Spleen (tissue), 11 donors: ENCODE results near the gene PRIMA1. TPM values are rescaled to one million over a fixed set of nuclear protein-coding genes. Genes with fewer than 3 reads are reported as not detected.

Experiments
- DNase-seq: peaks from one replicate; pipeline ENCODE4 v3.0.0-alpha.2; 2020
- H3K27ac ChIP-seq, 8 donors: fragments of 200-600 bp; sonication (generic) in 7 of 8; 1 replicate in 4 of 8; 2 replicates in 4 of 8; pipeline versions ENCODE4 v1.5.0 to v1.8.0; 2016 to 2021; ENCODE audit warnings: inconsistent platforms in 4 of 8, mild to moderate bottlenecking in 4 of 8, moderate library complexity in 1 of 8
- H3K27me3 ChIP-seq, 7 donors: fragments of 200-600 bp; sonication (generic) in 6 of 7; replicated peaks in 1 of 7; 1 replicate in 4 of 7; 2 replicates in 3 of 7; pipeline versions ENCODE4 v1.5.0 to v1.8.0; 2016 to 2021; ENCODE audit warnings: inconsistent platforms in 3 of 7, mild to moderate bottlenecking in 1 of 7
- H3K36me3 ChIP-seq, 6 donors: fragments of 200-600 bp; sonication (generic) in 5 of 6; 1 replicate in 4 of 6; 2 replicates in 2 of 6; pipeline versions ENCODE4 v1.5.0 to v1.8.0; 2016 to 2021; ENCODE audit warnings: inconsistent platforms in 2 of 6
- H3K4me1 ChIP-seq, 6 donors: fragments of 200-600 bp; sonication (generic) in 5 of 6; 1 replicate in 3 of 6; 2 replicates in 3 of 6; pipeline versions ENCODE4 v1.5.0 to v1.8.0; 2016 to 2021; ENCODE audit warnings: inconsistent platforms in 3 of 6
- H3K4me3 ChIP-seq, 8 donors: fragments of 200-600 bp; sonication (generic) in 7 of 8; 1 replicate in 4 of 8; 2 replicates in 4 of 8; pipeline versions ENCODE4 v1.5.0 to v1.8.0; 2016 to 2021; ENCODE audit warnings: inconsistent platforms in 4 of 8, mild to moderate bottlenecking in 4 of 8, moderate library complexity in 2 of 8
- H3K9me3 ChIP-seq, 8 donors: fragments of 200-600 bp; sonication (generic) in 7 of 8; 1 replicate in 4 of 8; 2 replicates in 4 of 8; pipeline versions ENCODE4 v1.5.0 to v1.8.0; 2016 to 2021; ENCODE audit warnings: inconsistent platforms in 4 of 8
- POLR2A ChIP-seq, 3 donors: fragments of 450-650 bp; IDR thresholded peaks; one replicate each; pipeline ENCODE4 v1.5.1; 2017; ENCODE audit warnings: antibody characterized with exemption in 3 of 3, mild to moderate bottlenecking in 1 of 3
- POLR2AphosphoS5 ChIP-seq, 3 donors: sonication (generic); formaldehyde crosslinking; IDR thresholded peaks; one replicate each; pipeline ENCODE4 v1.5.1; 2017; ENCODE audit warnings: antibody characterized with exemption in 3 of 3
- WGBS, 5 donors: extraction: QIAGEN DNeasy Blood & Tissue Kit in 3 of 5; methylation state at CpG; one replicate each; pipeline versions ENCODE4 v1.1.5 to v1.1.7; 2013 to 2018; 5-methylcytosine and 5-hydroxymethylcytosine counted together
- intact Hi-C: fragments of 100-400 bp; cut with DNase I; formaldehyde crosslinking; loops from one replicate; pipeline ENCODE4 v1.15.0; 2023; ENCODE audit warnings: low total_unique reads
- polyA plus RNA-seq, 3 donors: library from polyadenylated mRNA; stranded (reverse); fragments of 200-250 nt; gene quantifications; one replicate each; pipeline ENCODE4 v1.2.1, GENCODE V29; 2013
- total RNA-seq, 7 donors: library from RNA; depleted of rRNA in 3 of 7; stranded (reverse); fragments of >200 nt in 3 of 7; fragmentation: NEBNext Ultra II Directional in 4 of 7; extraction: Animal tissue kit (Norgen Biotek cat#: 25700) in 4 of 7; gene quantifications; one replicate each; pipeline versions ENCODE4 v1.1.0 to v1.2.1, GENCODE V29; 2016 to 2021
- TF ChIP-seq, protein P1 (sequence below), 11 experiments: fragments of 200-600 bp in 7 of 11; fragments of 450-650 bp in 4 of 11; sonication (generic) in 4 of 11; IDR thresholded peaks in 8 of 11; conservative IDR thresholded peaks in 3 of 11; 1 replicate in 7 of 11; 2 replicates in 4 of 11; pipeline versions ENCODE4 v1.4.0 to v1.8.0; 2016 to 2021; ENCODE audit warnings: antibody characterized with exemption in 11 of 11, inconsistent platforms in 4 of 11, mild to moderate bottlenecking in 1 of 11
- donor health status: healthy with polysubstance abuse.
- donor health status: DM: no; HTN: no; CAD: no; lungs with moderate emphysema.
- donor health status: DM: no; HTN: no; CAD: no.
- donor health status: Bipolar disorder and iron deficiency.
- donor health status: healthy.
- donor health status: DM: no; HTN: no; CAD: no.
- donor health status: DM: yes; HTN: yes; CAD: no.

Gene PRIMA1
- total and polyA plus RNA-seq, 10 donors = 0.09 to 2.0 (median 0.23) TPM; not detected in 4

DNA sequence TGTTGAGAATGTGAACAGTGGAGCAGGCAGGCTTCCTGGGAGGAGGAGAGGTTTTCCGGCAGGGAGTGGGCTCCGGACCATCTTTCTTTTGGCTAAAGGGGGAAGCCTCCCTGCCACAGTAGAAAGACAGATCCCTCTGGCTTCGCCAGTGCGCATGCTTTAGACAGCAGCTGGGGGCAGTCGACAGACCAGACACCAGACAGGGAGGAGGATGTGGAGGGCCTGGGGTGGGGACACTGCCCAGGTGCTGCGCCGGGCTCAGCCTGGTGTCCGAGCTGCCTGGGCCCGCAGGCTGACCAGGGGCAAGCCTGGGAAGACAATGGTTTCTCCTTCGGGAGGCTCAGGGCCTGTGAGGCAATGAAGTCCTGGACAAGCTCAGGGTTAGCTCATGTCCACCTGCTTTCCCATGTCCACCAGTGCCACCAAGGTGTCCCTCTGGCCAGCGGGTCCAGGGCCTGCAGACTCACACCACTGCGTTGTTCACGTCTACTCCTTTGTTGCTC, 67.3 kb downstream of the PRIMA1 start:
- Histone ChIP-seq H3K4me3 (no peak overlapping the region), H3K36me3 (no peaks in the 10 kb centered on the region), H3K4me1 (no peaks in the 10 kb centered on the region), H3K27ac (no peak overlapping the region), H3K27me3 (peaks cover 0 to 10% (median 0%) of the 10 kb centered on the region in 7 donors), H3K9me3 (no peaks in the 10 kb centered on the region)
- DNase-seq = peak; percentile 58
- intact Hi-C loops = no loop called here
- TF ChIP-seq POLR2A (IDR thresholded peaks at IDR 0.05) (no peak), POLR2AphosphoS5 (IDR thresholded peaks at IDR 0.05) (no peak)
- TF ChIP-seq, protein P1, sequence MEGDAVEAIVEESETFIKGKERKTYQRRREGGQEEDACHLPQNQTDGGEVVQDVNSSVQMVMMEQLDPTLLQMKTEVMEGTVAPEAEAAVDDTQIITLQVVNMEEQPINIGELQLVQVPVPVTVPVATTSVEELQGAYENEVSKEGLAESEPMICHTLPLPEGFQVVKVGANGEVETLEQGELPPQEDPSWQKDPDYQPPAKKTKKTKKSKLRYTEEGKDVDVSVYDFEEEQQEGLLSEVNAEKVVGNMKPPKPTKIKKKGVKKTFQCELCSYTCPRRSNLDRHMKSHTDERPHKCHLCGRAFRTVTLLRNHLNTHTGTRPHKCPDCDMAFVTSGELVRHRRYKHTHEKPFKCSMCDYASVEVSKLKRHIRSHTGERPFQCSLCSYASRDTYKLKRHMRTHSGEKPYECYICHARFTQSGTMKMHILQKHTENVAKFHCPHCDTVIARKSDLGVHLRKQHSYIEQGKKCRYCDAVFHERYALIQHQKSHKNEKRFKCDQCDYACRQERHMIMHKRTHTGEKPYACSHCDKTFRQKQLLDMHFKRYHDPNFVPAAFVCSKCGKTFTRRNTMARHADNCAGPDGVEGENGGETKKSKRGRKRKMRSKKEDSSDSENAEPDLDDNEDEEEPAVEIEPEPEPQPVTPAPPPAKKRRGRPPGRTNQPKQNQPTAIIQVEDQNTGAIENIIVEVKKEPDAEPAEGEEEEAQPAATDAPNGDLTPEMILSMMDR (IDR thresholded peaks at IDR 0.05 in 8 of 11, conservative IDR thresholded peaks at IDR 0.05 in 3 of 11) = no peak
- WGBS, 5 donors = 87 to 96% (median 90%) methylated on average over 8 to 13 of the region's 13 CpGs

DNA sequence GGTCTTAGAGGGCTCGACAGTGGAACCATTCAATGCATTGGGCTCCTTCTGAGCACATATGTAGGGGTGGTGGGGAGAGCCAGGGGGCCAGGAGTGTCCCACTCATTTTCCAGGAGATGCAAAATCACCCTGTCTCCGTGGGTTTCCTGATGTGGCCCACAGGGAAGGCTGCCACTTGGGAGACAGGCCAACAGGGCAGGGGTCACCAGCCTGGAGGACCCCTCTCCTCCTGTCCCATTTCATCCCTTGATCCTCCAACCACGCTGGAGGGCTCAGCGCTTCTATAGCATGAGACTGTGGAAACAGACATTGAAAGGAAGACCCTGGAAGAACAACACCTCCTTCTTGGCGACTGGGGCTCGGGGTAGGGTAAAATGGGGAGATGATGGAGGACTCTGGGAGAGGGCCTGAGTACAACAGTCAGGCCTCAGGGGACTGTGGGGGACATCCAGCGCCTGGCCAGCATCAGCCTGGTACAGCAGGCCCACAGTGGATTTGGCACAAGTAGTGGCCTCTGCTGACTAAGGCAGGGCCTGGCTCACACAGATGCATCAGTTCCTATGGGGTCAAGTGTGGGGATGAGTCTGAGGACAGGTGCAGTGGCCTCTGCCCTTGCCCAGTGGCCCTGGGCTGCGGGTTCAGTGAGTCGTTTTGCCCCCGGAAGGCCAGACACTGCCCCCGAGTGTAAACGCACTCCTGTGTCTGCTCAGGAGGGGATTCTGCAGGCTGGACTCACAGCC, 68.0 kb downstream of the PRIMA1 start:
- H3K4me1 ChIP-seq = no peaks in the 10 kb centered on the region
- no peak overlapping the region for H3K27ac ChIP-seq
- H3K9me3 ChIP-seq = no peaks in the 10 kb centered on the region
- peaks cover 0 to 13% (median 0%) of the 10 kb centered on the region in 7 donors for H3K27me3 ChIP-seq
- intact Hi-C loops = no loop called here
- no peak overlapping the region for H3K4me3 ChIP-seq
- 83 to 87% (median 84%) methylated on average over 11 to 12 of the region's 12 CpGs for WGBS, 5 donors
- TF ChIP-seq, protein P1 (IDR thresholded peaks at IDR 0.05 in 8 of 11, conservative IDR thresholded peaks at IDR 0.05 in 3 of 11) = no peak
- TF ChIP-seq POLR2A (IDR thresholded peaks at IDR 0.05) (no peak), POLR2AphosphoS5 (IDR thresholded peaks at IDR 0.05) (no peak)
- peak; percentile 70 for DNase-seq
- no peaks in the 10 kb centered on the region for H3K36me3 ChIP-seq

DNA sequence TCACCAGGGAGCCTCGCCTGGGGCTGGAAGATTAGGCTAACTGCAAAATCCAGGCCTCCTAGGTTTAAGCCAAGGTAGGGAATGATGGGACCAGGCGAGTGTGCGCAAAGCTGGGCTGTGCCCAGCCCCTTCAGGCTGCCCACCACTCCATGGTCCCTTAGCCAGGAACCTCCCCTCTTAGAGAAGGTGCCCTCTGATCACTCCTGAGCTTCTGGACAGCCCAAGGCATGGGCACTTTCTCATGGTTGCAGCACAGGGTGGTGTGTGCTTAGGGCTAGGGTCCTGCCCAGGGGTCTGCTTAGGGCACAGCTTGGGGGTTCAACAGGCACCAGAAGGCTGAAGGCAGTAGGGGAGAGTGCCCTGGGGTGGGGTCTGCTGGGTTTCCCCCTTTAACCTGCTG, 69.0 kb downstream of the PRIMA1 start:
- WGBS, 5 donors = 82 to 92% (median 84%) methylated on average over 3 of the region's 3 CpGs
- no peak for DNase-seq
- TF ChIP-seq, protein P1 (IDR thresholded peaks at IDR 0.05 in 8 of 11, conservative IDR thresholded peaks at IDR 0.05 in 3 of 11) = no peak
- TF ChIP-seq POLR2A (IDR thresholded peaks at IDR 0.05) = no peak
- TF ChIP-seq POLR2AphosphoS5 (IDR thresholded peaks at IDR 0.05) = no peak
- peaks cover 0 to 9% (median 0%) of the 10 kb centered on the region in 7 donors for H3K27me3 ChIP-seq
- H3K4me1 ChIP-seq = no peaks in the 10 kb centered on the region
- no peaks in the 10 kb centered on the region for H3K36me3 ChIP-seq
- no peaks in the 10 kb centered on the region for H3K9me3 ChIP-seq
- intact Hi-C loops = no loop called here
- H3K27ac ChIP-seq = no peak overlapping the region
- no peak overlapping the region for H3K4me3 ChIP-seq

DNA sequence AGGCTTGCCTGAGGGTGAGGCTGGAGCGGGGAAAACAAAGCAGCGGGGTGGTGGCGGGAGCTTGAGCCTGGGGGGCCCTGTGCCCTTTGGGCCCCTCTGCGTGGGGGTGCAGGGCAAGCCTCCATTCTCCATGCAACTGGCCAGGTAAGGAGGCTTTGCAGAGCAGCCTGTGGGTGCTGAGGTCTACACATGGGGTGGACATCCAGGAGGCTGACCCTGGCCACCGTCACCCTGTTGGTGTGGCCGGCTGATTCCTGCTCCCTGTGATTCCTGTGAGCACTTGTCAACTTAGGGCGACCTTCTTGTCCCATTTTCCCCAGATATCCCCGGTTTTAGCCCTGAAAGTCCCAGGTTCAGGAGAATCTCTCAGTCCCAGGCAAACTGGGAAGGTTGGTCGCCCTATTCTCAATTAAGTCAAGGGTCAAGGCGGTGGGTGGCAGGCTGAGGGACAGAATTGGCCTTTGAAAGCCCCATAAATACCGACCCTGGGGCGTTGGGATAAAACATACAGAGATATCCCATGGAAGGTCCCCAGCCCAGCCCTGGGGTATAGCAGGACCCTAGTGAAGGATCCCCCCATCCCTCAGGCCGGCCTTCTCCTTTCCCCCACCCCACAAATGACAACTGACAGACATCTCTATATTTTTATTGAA, 70.5 kb downstream of the PRIMA1 start:
- Histone ChIP-seq H3K9me3 (no peaks in the 10 kb centered on the region), H3K27ac (no peak overlapping the region), H3K36me3 (no peaks in the 10 kb centered on the region), H3K27me3 (peaks cover 0 to 20% (median 0%) of the 10 kb centered on the region in 7 donors), H3K4me1 (no peaks in the 10 kb centered on the region), H3K4me3 (no peak overlapping the region)
- TF ChIP-seq, protein P1 (IDR thresholded peaks at IDR 0.05 in 8 of 11, conservative IDR thresholded peaks at IDR 0.05 in 3 of 11) = no peak
- TF ChIP-seq POLR2AphosphoS5 (IDR thresholded peaks at IDR 0.05) = no peak
- no peak for TF ChIP-seq POLR2A (IDR thresholded peaks at IDR 0.05)
- WGBS, 5 donors = 81 to 88% (median 82%) methylated on average over 10 to 13 of the region's 13 CpGs
- DNase-seq = no peak
- intact Hi-C loops = no loop called here
